Stimulated activated naive CD8-positive, alpha-beta T cell treated with anti-CD3 and anti-CD28 coated beads, Interleukin-15, Interleukin-2, amounts not matched to agents 100 ng/mL and 50 ng/mL, for 24 hours (primary cell): ENCODE results near the gene NR2F1-AS1.

Experiments
- H3K27ac Mint-ChIP-seq: one replicate; pipeline ENCODE4 v1.8.0; 2021; ENCODE audit warnings: mild to moderate bottlenecking, mixed read lengths
- H3K27me3 Mint-ChIP-seq: one replicate; pipeline ENCODE4 v1.8.0; 2021; ENCODE audit warnings: mixed read lengths
- H3K36me3 Mint-ChIP-seq: one replicate; pipeline ENCODE4 v1.8.0; 2021; ENCODE audit warnings: low read depth, mixed read lengths
- H3K4me1 Mint-ChIP-seq: one replicate; pipeline ENCODE4 v1.8.0; 2021; ENCODE audit warnings: low read depth, mixed read lengths
- H3K4me3 Mint-ChIP-seq: one replicate; pipeline ENCODE4 v1.8.0; 2021; ENCODE audit warnings: mild to moderate bottlenecking, mixed read lengths
- H3K9me3 Mint-ChIP-seq: one replicate; pipeline ENCODE4 v1.8.0; 2021; ENCODE audit warnings: mixed read lengths

Gene NR2F1-AS1

DNA sequence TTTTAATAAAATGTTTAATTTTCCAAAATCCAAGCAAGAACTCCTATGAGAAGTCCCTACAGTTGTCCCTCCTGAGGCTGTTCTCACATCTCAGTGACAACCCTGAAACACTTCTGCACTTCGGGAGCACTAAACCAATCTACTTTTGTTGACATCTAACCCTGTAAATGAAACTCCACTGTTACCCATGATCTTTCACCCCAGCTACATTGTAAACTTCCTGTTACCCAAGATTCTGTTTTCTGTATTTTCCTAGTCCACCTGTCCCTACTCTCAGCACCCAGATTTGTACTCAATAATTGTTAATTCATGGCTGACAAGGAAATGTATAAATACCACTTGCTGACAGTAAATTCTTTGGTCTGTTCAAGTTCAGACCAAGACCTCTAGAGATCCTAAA, 153.7 kb downstream of the NR2F1-AS1 start:
- Mint-ChIP-seq H3K36me3 (no peaks in the 10 kb centered on the region), H3K27me3 (peaks cover 3% of the 10 kb centered on the region), H3K9me3 (no peaks in the 10 kb centered on the region), H3K4me1 (no peaks in the 10 kb centered on the region), H3K27ac (no peak overlapping the region), H3K4me3 (no peak overlapping the region)

DNA sequence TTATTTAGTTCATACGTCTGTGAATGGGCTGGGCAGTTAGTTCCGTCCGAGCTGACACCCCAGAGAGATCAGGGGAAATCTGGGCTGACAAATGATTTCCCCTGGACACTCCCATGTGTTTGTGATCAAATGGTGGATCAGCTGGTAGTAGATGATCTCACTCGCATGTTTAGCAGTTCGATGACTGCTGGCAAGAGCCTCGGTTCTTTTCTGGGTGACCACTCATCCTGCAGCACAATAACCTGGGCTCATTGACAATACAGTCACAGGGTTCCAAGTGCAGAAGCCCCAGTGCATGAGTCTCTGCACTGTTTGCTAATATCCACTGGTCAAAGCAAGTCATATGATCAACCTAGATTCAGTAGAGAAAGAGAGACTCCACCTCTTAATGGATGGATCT, 155.9 kb downstream of the NR2F1-AS1 start:
- H3K9me3 Mint-ChIP-seq, result no peaks in the 10 kb centered on the region
- H3K4me3 Mint-ChIP-seq, result no peak overlapping the region
- H3K36me3 Mint-ChIP-seq, result no peaks in the 10 kb centered on the region

DNA sequence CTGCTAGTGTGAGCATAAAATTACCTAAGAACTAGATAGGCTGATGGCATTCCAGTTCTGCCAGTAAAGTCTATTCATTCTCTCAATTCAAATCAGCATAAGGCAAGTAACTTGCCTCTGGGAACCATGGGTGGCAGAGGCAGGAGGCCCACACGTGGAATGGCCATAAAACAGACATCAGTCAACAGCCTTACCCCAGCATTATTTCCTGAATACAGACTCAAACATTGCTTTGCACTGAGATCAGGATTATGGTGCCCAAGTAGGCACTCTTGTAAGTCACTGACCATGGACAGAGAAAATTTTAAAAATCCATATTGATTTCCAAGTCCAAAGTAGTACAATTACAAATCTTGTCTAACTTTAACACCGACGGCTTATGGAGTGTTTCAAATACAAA, 157.7 kb downstream of the NR2F1-AS1 start:
- Mint-ChIP-seq H3K4me3 (no peak overlapping the region), H3K27me3 (peaks cover 3% of the 10 kb centered on the region), H3K36me3 (no peaks in the 10 kb centered on the region), H3K4me1 (no peaks in the 10 kb centered on the region), H3K27ac (no peak overlapping the region), H3K9me3 (no peaks in the 10 kb centered on the region)

More for the DNA sequence above, 155.9 kb downstream of the NR2F1-AS1 start:
- Mint-ChIP-seq H3K4me1 (no peaks in the 10 kb centered on the region), H3K27ac (no peak overlapping the region), H3K27me3 (peaks cover 3% of the 10 kb centered on the region)

DNA sequence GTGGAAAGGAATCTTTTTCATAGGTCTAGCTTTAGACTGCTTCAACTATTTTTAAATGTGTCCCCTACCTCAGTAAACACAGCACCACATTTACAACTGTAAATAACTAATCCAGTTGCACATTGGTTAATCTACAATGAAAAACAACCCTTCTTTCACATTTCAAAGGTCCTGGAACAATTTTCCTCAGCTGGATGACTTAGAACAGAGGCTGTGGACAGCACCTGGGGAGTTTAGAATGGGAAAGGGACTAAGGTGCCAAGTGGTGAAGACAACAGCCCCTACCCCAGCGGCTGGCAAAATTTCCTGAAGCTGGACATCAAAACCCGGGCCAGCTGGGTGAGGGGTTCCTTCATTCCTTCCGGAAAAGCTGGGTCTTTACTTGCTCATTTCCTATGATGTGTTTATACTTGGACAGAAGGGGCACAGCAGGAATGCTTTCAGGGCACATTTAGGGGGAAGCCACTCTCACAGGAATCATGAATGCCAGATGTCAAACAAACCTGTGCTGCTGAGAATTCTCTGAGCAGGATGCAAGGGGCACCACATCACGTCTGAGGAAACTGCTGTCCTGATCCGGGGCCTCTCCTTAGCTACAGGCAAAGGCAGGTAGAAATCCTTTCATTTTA, 158.3 kb downstream of the NR2F1-AS1 start:
- Mint-ChIP-seq H3K27me3 (peaks cover 3% of the 10 kb centered on the region), H3K36me3 (no peaks in the 10 kb centered on the region), H3K4me3 (no peak overlapping the region), H3K4me1 (no peaks in the 10 kb centered on the region), H3K27ac (no peak overlapping the region), H3K9me3 (no peaks in the 10 kb centered on the region)

DNA sequence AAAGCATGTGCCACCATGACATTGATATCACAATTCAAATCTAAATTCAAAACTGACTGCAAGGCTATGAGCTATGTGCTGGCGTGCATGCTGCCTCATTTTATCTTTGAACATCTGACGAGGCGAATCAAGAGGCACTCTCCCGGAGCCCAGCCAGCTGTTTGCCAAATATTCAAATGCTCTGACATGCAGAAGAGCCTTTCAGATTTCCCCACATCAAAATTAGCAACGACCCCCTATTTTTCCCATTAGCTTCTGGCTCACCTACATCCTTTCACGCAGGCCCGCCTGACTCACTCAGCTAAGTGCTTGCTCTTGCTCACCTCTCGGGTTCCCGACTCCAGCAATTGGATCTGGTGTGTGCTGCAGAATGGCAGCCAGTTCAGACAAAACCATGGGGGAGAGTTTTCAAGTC, 159.0 kb downstream of the NR2F1-AS1 start:
- Mint-ChIP-seq H3K4me3 (no peak overlapping the region), H3K4me1 (no peaks in the 10 kb centered on the region), H3K27me3 (peaks cover 3% of the 10 kb centered on the region), H3K27ac (no peak overlapping the region), H3K36me3 (no peaks in the 10 kb centered on the region), H3K9me3 (no peaks in the 10 kb centered on the region)

DNA sequence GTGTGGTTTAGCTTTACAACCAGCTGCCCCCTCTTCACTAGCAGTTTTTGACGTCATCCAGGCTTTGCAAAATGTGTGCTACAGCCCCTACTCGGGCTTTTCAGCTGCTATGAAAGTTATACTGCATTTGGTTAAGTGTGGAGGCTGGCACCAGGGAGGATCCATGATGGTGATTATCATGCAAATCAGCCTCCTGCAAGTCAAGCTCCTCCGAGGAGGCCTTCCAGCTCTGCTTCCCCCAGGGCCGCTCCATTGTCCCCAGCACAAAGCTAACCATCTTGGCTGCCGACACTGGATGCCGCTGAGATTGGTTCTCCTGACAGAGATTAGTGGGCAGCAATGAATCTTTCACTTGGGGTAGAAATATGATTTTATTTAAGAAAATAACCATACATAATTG, 159.6 kb downstream of the NR2F1-AS1 start:
- H3K9me3 Mint-ChIP-seq, result no peaks in the 10 kb centered on the region
- no peaks in the 10 kb centered on the region for H3K4me1 Mint-ChIP-seq
- no peak overlapping the region for H3K4me3 Mint-ChIP-seq
- no peaks in the 10 kb centered on the region for H3K36me3 Mint-ChIP-seq
- no peak overlapping the region for H3K27ac Mint-ChIP-seq
- H3K27me3 Mint-ChIP-seq, result peaks cover 3% of the 10 kb centered on the region

DNA sequence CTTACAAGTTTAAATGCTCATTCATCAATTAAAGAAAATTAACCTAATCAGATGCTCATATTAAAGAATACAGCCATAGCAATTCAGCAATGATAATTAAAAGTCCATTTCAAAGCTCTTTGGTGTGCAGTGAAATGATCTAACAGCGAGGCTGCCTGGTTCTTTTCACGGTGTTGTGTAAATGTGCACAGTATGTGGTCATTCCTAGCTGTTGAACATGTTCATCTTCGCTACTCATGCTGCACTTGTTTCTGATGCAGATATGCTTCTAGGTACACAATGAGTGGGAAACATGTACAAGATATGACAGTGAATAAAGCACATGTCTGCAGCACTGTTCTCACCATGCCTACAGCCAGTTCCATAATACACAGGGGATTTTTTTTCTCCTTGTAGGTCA, 163.5 kb downstream of the NR2F1-AS1 start:
- Mint-ChIP-seq H3K27ac (no peak overlapping the region), H3K27me3 (no peaks in the 10 kb centered on the region), H3K36me3 (no peaks in the 10 kb centered on the region), H3K9me3 (no peaks in the 10 kb centered on the region), H3K4me3 (no peak overlapping the region), H3K4me1 (no peaks in the 10 kb centered on the region)

DNA sequence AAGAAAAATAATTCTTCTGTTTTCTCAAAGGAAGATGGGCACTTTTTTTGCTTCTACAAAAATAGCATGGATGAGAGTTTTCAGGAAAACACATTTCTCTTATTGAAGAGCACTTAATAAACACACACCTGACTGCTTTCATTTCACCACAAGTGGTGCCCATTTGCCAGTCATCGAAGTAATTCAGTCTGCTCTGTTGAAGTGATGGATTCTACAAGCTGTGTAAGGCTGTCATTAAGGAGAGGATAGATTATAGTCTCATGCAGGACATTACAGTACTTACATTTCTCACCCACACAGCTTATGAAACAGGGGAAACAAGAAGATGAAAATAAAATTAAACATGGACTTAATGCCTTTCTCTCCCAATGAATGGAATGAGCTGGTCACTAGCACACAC, 165.2 kb downstream of the NR2F1-AS1 start:
- Mint-ChIP-seq H3K9me3 (no peaks in the 10 kb centered on the region), H3K27me3 (no peaks in the 10 kb centered on the region), H3K36me3 (no peaks in the 10 kb centered on the region), H3K27ac (no peak overlapping the region), H3K4me3 (no peak overlapping the region), H3K4me1 (no peaks in the 10 kb centered on the region)

DNA sequence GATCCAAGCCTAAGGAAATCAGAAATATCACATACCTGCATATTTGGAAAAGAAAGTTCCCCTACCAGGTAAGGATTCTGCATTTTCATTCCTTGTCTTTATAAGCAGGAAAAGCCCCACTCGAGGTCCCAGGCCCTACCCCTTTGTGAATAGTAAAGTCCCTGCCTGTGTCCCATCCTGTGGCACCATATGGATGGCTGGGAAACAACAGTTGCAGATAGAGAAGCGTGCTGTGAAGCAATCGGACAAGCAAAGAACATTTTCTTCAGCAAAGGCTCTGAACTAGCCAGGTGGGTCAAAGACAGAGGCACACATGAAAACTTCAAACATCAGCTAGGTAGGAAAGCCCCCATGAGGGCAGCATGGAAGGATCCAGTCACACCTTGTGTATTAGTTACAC, 169.3 kb downstream of the NR2F1-AS1 start:
- H3K9me3 Mint-ChIP-seq, result no peaks in the 10 kb centered on the region
- H3K27me3 Mint-ChIP-seq, result no peaks in the 10 kb centered on the region
- no peak overlapping the region for H3K27ac Mint-ChIP-seq
- no peaks in the 10 kb centered on the region for H3K36me3 Mint-ChIP-seq
- H3K4me3 Mint-ChIP-seq, result no peak overlapping the region
- no peaks in the 10 kb centered on the region for H3K4me1 Mint-ChIP-seq

DNA sequence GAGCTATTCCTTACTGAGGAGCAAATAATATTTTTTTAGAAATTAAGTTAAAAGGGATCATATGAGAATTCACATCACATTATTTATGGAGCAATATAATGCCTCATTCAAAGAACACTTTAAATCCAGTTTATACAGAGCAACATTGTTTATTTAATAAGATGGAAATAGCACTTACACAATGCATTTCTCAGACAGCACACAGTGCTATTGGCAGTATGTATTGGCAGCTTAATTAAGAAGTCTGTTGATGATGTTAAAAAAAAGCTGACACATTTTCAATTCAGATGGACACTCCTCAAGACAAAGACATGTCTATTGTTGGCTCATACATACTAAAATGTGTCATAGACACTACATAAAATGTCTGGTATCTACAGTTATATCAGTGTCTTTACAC, 171.3 kb downstream of the NR2F1-AS1 start:
- Mint-ChIP-seq H3K4me1 (no peaks in the 10 kb centered on the region), H3K27ac (no peak overlapping the region), H3K4me3 (no peak overlapping the region), H3K27me3 (no peaks in the 10 kb centered on the region), H3K36me3 (no peaks in the 10 kb centered on the region), H3K9me3 (no peaks in the 10 kb centered on the region)

DNA sequence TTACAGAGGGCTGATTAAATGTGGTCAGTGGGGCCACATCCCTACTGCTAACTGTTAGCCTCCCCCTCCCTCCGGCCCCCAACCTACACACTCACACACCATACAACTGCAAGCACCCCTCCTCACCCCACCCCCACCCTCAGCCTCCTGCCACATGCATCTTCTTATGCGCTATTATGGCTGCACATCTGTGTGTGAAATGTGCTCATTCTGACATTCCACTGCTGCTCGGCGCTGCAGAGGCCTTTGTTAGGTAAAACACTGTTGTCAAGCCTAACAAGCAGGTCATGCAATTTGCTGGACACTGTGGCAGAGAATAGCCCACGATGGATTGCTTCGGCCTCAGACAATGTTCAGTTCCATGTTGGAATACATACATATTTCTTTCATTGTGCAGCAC, 173.6 kb downstream of the NR2F1-AS1 start:
- H3K27ac Mint-ChIP-seq, result no peak overlapping the region

DNA sequence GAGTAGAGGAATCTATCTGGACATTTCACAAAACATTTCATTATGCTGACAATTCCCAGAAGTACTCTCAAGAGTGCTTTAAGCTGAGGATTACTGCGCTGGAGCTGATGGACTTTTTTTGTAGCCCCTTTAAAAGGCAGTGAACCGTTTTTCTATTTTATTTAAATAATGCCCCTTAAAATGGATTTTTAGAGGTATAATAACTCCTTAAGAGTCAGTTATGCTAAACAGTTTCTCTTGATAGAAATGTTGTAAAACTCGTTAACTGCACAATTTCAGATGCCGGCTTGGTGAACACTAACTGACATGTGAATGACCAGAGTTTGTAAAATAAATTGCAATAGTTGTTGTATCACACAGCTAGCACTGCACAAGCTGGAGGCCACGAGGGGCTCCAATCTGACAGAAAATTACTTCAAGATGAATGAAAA, 174.0 kb downstream of the NR2F1-AS1 start:
- Mint-ChIP-seq H3K4me3 (no peak overlapping the region), H3K4me1 (no peaks in the 10 kb centered on the region), H3K27ac (no peak overlapping the region), H3K36me3 (no peaks in the 10 kb centered on the region), H3K9me3 (no peaks in the 10 kb centered on the region), H3K27me3 (peaks cover 3% of the 10 kb centered on the region)

More for the DNA sequence above, 173.6 kb downstream of the NR2F1-AS1 start:
- Mint-ChIP-seq H3K27me3 (peaks cover under 1% of the 10 kb centered on the region), H3K4me1 (no peaks in the 10 kb centered on the region), H3K36me3 (no peaks in the 10 kb centered on the region), H3K9me3 (no peaks in the 10 kb centered on the region), H3K4me3 (no peak overlapping the region)

DNA sequence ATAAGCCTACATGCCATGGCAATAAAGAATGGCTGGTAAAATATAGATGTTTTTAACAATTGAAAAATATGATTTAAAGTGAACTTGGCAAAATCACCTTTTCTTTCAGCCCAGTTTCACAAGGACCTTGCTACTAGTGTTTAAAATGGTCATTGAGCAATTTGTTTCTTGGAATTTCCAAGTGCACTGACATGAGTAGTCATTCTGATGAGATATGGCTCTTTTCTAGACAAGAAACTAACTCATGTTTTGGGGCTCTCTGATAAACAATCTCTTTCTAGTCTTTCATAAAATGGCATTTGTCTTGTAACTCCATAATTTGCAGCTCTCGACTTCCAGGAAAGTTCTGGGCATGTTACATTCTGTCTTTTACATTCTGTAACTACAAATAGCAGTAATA, 176.8 kb downstream of the NR2F1-AS1 start:
- Mint-ChIP-seq H3K27ac (no peak overlapping the region), H3K4me1 (no peaks in the 10 kb centered on the region), H3K27me3 (peaks cover 6% of the 10 kb centered on the region), H3K36me3 (no peaks in the 10 kb centered on the region), H3K9me3 (no peaks in the 10 kb centered on the region), H3K4me3 (no peak overlapping the region)

DNA sequence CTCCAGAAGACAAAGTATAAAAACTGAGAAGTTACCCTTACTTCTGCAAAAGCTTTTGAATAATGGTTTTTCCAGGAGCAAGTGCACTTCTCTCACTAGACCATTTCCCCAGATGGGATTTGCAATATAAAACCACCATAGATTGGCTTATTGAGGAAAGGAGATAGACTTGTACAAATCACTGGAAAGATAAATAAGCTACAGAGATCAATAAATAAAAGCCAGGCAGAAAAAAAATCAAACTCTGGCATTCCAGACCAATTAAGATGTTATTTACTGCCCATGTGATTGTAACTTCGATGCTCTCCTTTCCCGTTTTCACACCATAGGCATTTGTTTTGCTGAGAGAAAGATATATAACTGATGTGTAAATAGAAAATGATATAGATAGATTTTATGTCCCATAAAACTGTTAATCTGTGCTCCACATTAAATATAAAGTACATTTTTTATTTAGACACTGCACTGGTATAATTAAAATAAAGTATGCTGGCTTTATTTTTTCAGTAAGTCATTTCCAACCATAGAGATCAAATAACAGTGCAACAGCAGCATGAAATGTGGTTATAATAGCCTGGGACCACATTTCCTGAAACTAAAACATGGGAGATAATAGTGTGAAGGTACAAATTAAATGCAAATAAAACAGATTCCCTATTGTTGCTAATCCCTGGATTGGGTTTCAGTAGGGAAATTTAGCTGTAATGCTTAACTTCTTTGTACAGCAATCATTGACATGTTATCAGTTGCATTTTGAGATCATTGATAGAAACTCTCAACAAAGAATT, 177.7 kb downstream of the NR2F1-AS1 start:
- Mint-ChIP-seq H3K4me3 (no peak overlapping the region), H3K27ac (no peak overlapping the region), H3K36me3 (no peaks in the 10 kb centered on the region), H3K27me3 (peaks cover 6% of the 10 kb centered on the region), H3K4me1 (no peaks in the 10 kb centered on the region), H3K9me3 (no peaks in the 10 kb centered on the region)

DNA sequence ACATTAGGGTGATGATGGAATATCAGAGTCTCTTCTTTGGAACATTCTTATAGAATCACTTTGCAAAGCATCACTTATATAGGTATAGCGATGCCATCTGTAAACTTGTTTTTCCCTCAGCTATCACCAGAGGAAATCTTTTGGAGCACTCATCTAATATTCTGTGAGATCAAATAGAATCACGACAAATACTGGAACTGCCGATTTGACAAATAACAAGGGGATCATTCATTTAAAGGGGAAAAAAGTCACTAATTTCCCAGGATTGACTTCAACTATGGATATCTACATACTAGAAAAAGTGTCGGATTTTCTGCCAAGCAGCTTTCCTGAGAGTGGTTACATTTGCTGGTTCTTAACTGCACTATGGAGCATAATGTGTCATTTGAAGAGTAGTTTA, 178.6 kb downstream of the NR2F1-AS1 start:
- H3K9me3 Mint-ChIP-seq, result peaks cover 4% of the 10 kb centered on the region
- no peak overlapping the region for H3K4me3 Mint-ChIP-seq

More for the DNA sequence above, 178.6 kb downstream of the NR2F1-AS1 start:
- H3K4me1 Mint-ChIP-seq, result no peaks in the 10 kb centered on the region
- peaks cover 10% of the 10 kb centered on the region for H3K27me3 Mint-ChIP-seq
- H3K27ac Mint-ChIP-seq, result no peak overlapping the region
- no peaks in the 10 kb centered on the region for H3K36me3 Mint-ChIP-seq
